Endothelial cell of umbilical vein (primary cell): Measurements from ENCODE around the gene PRR14. TPM values are rescaled to one million over a fixed set of nuclear protein-coding genes. Genes with fewer than 3 reads are reported as not detected.

Source experiments
- BruUV-seq: library from RNA; stranded (reverse); fragments of 400-500 nt; replicated peaks from 2 replicates; lab custom pipeline; 2021; lab: Mats Ljungman, UMichigan
- CTCF ChIA-PET: fragments of 300-600, 350-600 bp; sonication (Branson Sonifier 250); formaldehyde crosslinking; loops from one replicate; lab custom pipeline; 2021; ENCODE audit warnings: antibody characterized with exemption, inconsistent platforms; lab: Charles Lee
- POLR2A ChIA-PET: fragments of 300-600, 350-600 bp; sonication (Branson Sonifier 250); formaldehyde crosslinking; loops from one replicate; lab custom pipeline; 2021; ENCODE audit warnings: antibody characterized with exemption, inconsistent platforms; lab: Charles Lee
- DNase-seq: peaks from one replicate; pipeline ENCODE4 v3.0.0-alpha.2; 2011; ENCODE audit warnings: low read depth, low spot score
- FAIRE-seq: peaks from 2 replicates; lab custom pipeline; 2011; peaks lifted over from hg19 to GRCh38; lab: Jason Lieb, UNC
- H2AFZ ChIP-seq: 2 replicates; pipeline ENCODE4 v1.6.0; 2012; ENCODE audit warnings: low read depth, low read length, control low read depth, inconsistent platforms
- H3K27ac ChIP-seq: 2 replicates; pipeline ENCODE4 v1.5.1; 2011; ENCODE audit warnings: low read depth, mild to moderate bottlenecking, control low read depth, low read length, moderate library complexity; ENCODE audit not compliant: insufficient read depth
- H3K27me3 ChIP-seq, 2 experiments: 2 replicates each; pipeline versions ENCODE4 v1.6.0 to v1.6.1; 2011; ENCODE audit warnings: low read length in 2 of 2, mixed read lengths in 1 of 2; ENCODE audit not compliant: control insufficient read depth in 2 of 2, insufficient read depth in 2 of 2
- H3K36me3 ChIP-seq, 2 experiments: 2 replicates in 1 of 2; 3 replicates in 1 of 2; pipeline ENCODE4 v1.5.1; 2011; ENCODE audit warnings: low read length in 2 of 2, mild to moderate bottlenecking in 1 of 2, moderate library complexity in 1 of 2; ENCODE audit not compliant: control insufficient read depth in 2 of 2, insufficient read depth in 2 of 2; ENCODE audit errors: extremely low read depth in 1 of 2
- H3K4me1 ChIP-seq: 3 replicates; pipeline ENCODE4 v1.5.1; 2011; ENCODE audit warnings: mild to moderate bottlenecking, low read length; ENCODE audit not compliant: control insufficient read depth, insufficient read depth; ENCODE audit errors: extremely low read depth
- H3K4me2 ChIP-seq: 2 replicates; pipeline ENCODE4 v1.6.1; 2011; ENCODE audit warnings: low read length, control low read depth, mixed read lengths; ENCODE audit not compliant: insufficient read depth
- H3K4me3 ChIP-seq, 3 experiments: fragments of 200-600 bp in 1 of 3; sonication (generic), shearing (Covaris generic) in 1 of 3; replicated peaks in 1 of 3; 2 replicates each; pipeline ENCODE4 v1.5.1; 2011 to 2016; ENCODE audit warnings: control low read depth in 3 of 3, low read length in 3 of 3, mild to moderate bottlenecking in 2 of 3, inconsistent platforms in 1 of 3, low read depth in 1 of 3, moderate library complexity in 1 of 3; ENCODE audit not compliant: insufficient read depth in 1 of 3
- H3K79me2 ChIP-seq: 2 replicates; pipeline ENCODE4 v1.6.0; 2012; ENCODE audit warnings: low read length, inconsistent platforms; ENCODE audit not compliant: control insufficient read depth, insufficient read depth
- H3K9ac ChIP-seq: replicated peaks from 2 replicates; pipeline ENCODE3; 2011; ENCODE audit warnings: low read length, control low read depth; ENCODE audit not compliant: insufficient read depth; ENCODE audit errors: extremely low read depth
- H3K9me1 ChIP-seq: replicated peaks from 3 replicates; pipeline ENCODE4 v1.6.0; 2011; ENCODE audit warnings: mild to moderate bottlenecking, low read length; ENCODE audit not compliant: control insufficient read depth, insufficient read depth; ENCODE audit errors: extremely low read depth
- H3K9me3 ChIP-seq: replicated peaks from 2 replicates; pipeline ENCODE4 v1.5.1; 2012; ENCODE audit warnings: low read length, inconsistent platforms; ENCODE audit not compliant: control insufficient read depth, insufficient read depth
- H4K20me1 ChIP-seq: replicated peaks from 2 replicates; pipeline ENCODE3; 2011; ENCODE audit warnings: mild to moderate bottlenecking, low read length; ENCODE audit not compliant: control insufficient read depth, insufficient read depth; ENCODE audit errors: extremely low read depth
- EZH2 ChIP-seq: IDR thresholded peaks from 2 replicates; pipeline ENCODE4 v1.6.1; 2012; ENCODE audit warnings: borderline replicate concordance, low read depth, mild to moderate bottlenecking, moderate library complexity, low read length, inconsistent platforms; ENCODE audit not compliant: severe bottlenecking
- FOS ChIP-seq: IDR thresholded peaks from 2 replicates; pipeline ENCODE4 v1.6.1; 2011; ENCODE audit warnings: mild to moderate bottlenecking, low read length, moderate library complexity, borderline replicate concordance; ENCODE audit not compliant: insufficient read depth
- GATA2 ChIP-seq: IDR thresholded peaks from 2 replicates; pipeline ENCODE4 v1.7.0; 2011; ENCODE audit warnings: low read depth, mild to moderate bottlenecking, moderate library complexity, mixed read lengths, low read length; ENCODE audit not compliant: insufficient read length, insufficient read depth
- JUN ChIP-seq: IDR thresholded peaks from 2 replicates; pipeline ENCODE4 v1.6.1; 2011; ENCODE audit warnings: borderline replicate concordance, low read depth; ENCODE audit not compliant: insufficient read length, insufficient read depth
- MYC ChIP-seq: IDR thresholded peaks from one replicate; pipeline ENCODE4 v1.6.1; 2011; ENCODE audit warnings: mild to moderate bottlenecking, low read depth, low read length
- POLR2A ChIP-seq: IDR thresholded peaks from 2 replicates; pipeline ENCODE4 v1.6.1; 2012; ENCODE audit warnings: low read depth, mild to moderate bottlenecking, control low read depth, low read length
- POLR2AphosphoS5 ChIP-seq: IDR thresholded peaks from 2 replicates; pipeline ENCODE4 v1.6.1; 2012; ENCODE audit warnings: low read depth, mild to moderate bottlenecking, control low read depth, low read length, moderate library complexity; ENCODE audit not compliant: insufficient read depth
- dilution Hi-C: fragments of 300-500 bp; cut with MboI; formaldehyde crosslinking; loops from one replicate; pipeline ENCODE4 v1.15.0; 2019; ENCODE audit warnings: low sequenced_read_pairs; ENCODE audit not compliant: extremely low pct_ligation_motif_present
- intact Hi-C: fragments of 100-400 bp; cut with micrococcal nuclease; formaldehyde crosslinking; loops from one replicate; pipeline ENCODE4 v1.10.0; 2022
- polyA plus RNA-seq, 4 experiments: library from polyadenylated mRNA; depleted of rRNA in 3 of 4; stranded (reverse) in 3 of 4; unstranded in 1 of 4; fragments of >200 nt; gene quantifications; 2 replicates each; pipeline versions ENCODE4 v1.2.1 to v1.2.3, GENCODE V29; 2011 to 2012; ENCODE audit warnings: missing spikeins in 1 of 4
- total RNA-seq: library from RNA; stranded (reverse); gene quantifications from 2 replicates; pipeline ENCODE4 v1.2.3, GENCODE V29; 2021
- TF ChIP-seq, protein P1 (sequence below), 2 donors: IDR thresholded peaks; 1 replicate in 1 of 2; 2 replicates in 1 of 2; pipeline ENCODE4 v1.5.1; 2011; ENCODE audit warnings: low read length in 2 of 2, mild to moderate bottlenecking in 2 of 2, moderate library complexity in 2 of 2, control low read depth in 1 of 2, inconsistent platforms in 1 of 2, low read depth in 1 of 2; ENCODE audit not compliant: insufficient read depth in 1 of 2; ENCODE audit errors: extremely low read depth in 1 of 2
- TF ChIP-seq, protein P2 (sequence below): IDR thresholded peaks from 2 replicates; pipeline ENCODE4 v1.6.1; 2011; ENCODE audit not compliant: insufficient read depth, insufficient read length

PRR14 gene
- total and polyA plus RNA-seq, 2 donors (not counting 3 experiments of a cell fraction or from before 2014, with no cell fraction given), result 17.0 to 70.0 TPM

DNA sequence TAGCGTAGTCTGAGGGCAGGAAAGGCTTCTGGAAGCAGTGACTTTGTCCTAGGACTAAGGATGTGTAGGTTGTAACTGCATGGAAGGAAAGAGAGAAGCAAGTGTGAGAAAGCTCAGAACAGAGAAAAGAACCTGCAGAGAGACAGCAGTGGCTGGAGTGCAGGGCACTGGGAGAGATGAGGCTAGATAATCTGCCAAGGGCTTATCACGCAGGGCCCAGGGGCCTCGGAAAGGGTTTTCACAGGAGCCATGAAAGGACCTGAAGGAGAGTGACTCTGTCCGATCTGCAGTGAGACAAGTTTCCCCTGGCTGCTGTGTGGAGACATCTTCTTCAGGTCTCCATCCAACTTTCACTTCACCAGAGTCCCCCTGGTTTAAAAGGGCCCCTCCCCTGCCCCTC lies 41.1 kb downstream of the PRR14 start:
- no peak overlapping the region for H3K4me3 ChIP-seq
- dilution Hi-C loops, result no loop called here
- no peak overlapping the region for H3K27ac ChIP-seq
- H3K36me3 ChIP-seq, result no peaks in the 10 kb centered on the region
- FAIRE-seq, result no peak
- H3K9me1 ChIP-seq, result no peaks in the 10 kb centered on the region
- no peak overlapping the region for H3K4me2 ChIP-seq
- POLR2A ChIA-PET, result no interaction called here
- no TSS peak for BruUV-seq
- H3K4me1 ChIP-seq, result peaks cover 5% of the 10 kb centered on the region
- no peak for TF ChIP-seq FOS
- no peaks in the 10 kb centered on the region for H3K79me2 ChIP-seq
- no peaks in the 10 kb centered on the region for H3K9me3 ChIP-seq
- CTCF ChIA-PET, result interaction anchor here (3.3 kb wide), 1 partner anchor 41 kb away, joined by 21 read pairs; the partner anchor contains the start of gene PRR14
- peaks cover 0 to 3% of the 10 kb centered on the region in 2 experiments for H3K27me3 ChIP-seq
- H3K9ac ChIP-seq, result no peak overlapping the region
- no peaks in the 10 kb centered on the region for H4K20me1 ChIP-seq
- DNase-seq, result no peak
- no peak overlapping the region for H2AFZ ChIP-seq
- intact Hi-C loops, result loop anchor here (5.0 kb wide), 1 partner anchor 245 kb away; the partner anchor contains the start of gene SEPHS2

DNA sequence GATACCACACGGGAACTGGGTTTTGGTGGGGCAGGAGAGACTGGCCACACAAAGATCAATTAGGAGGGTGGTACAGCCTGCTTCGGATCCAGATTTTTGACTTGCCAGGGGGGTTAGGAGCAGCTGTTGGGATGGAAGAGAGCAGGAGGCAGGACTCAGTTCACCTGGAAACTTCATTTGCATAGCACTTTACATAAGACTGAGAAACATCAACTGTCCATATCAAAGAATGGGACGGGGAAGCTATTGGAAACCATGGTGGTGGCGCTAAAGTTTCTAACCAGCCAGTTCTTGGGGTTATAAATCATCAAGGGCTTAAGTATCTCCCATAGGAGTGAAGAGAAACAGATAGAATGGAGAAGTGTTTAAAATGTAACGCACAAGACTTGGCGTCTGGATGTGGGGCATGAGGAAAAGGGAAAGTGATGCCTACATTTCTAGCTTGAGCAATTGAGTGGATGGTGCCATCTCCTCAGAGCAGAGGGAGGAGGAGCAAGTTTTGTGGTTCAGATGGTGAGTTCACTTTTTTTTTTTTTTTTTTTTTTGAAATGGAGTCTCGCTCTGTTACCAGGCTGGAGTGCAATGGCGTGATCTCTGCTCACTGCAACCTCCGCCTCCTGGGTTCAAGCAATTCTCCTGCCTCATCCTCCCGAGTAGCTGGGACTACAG lies 41.8 kb downstream of the PRR14 start:
- Histone ChIP-seq H3K4me3 (no peak overlapping the region), H3K4me2 (no peak overlapping the region), H2AFZ (no peak overlapping the region), H4K20me1 (no peaks in the 10 kb centered on the region), H3K4me1 (peaks cover 8% of the 10 kb centered on the region), H3K27me3 (peaks cover 0 to 3% of the 10 kb centered on the region in 2 experiments), H3K9me3 (no peaks in the 10 kb centered on the region), H3K9me1 (no peaks in the 10 kb centered on the region), H3K36me3 (no peaks in the 10 kb centered on the region), H3K79me2 (no peaks in the 10 kb centered on the region), H3K9ac (no peak overlapping the region), H3K27ac (no peak overlapping the region)
- TF ChIP-seq FOS, result no peak
- no peak for TF ChIP-seq POLR2AphosphoS5
- TF ChIP-seq GATA2, result no peak
- TF ChIP-seq, protein P1, sequence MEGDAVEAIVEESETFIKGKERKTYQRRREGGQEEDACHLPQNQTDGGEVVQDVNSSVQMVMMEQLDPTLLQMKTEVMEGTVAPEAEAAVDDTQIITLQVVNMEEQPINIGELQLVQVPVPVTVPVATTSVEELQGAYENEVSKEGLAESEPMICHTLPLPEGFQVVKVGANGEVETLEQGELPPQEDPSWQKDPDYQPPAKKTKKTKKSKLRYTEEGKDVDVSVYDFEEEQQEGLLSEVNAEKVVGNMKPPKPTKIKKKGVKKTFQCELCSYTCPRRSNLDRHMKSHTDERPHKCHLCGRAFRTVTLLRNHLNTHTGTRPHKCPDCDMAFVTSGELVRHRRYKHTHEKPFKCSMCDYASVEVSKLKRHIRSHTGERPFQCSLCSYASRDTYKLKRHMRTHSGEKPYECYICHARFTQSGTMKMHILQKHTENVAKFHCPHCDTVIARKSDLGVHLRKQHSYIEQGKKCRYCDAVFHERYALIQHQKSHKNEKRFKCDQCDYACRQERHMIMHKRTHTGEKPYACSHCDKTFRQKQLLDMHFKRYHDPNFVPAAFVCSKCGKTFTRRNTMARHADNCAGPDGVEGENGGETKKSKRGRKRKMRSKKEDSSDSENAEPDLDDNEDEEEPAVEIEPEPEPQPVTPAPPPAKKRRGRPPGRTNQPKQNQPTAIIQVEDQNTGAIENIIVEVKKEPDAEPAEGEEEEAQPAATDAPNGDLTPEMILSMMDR (IDR thresholded peaks at IDR 0.05; ENCODE audit: extremely low read depth in 1 of 2, insufficient read depth in 1 of 2, low read depth in 1 of 2, low read length in 2 of 2), result no peak
- no peak for TF ChIP-seq JUN
- TF ChIP-seq POLR2A, result no peak
- no peak for TF ChIP-seq MYC
- TF ChIP-seq, protein P2, sequence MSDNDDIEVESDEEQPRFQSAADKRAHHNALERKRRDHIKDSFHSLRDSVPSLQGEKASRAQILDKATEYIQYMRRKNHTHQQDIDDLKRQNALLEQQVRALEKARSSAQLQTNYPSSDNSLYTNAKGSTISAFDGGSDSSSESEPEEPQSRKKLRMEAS, result no peak
- no peak for TF ChIP-seq EZH2
- dilution Hi-C loops, result no loop called here
- BruUV-seq, result no TSS peak
- ChIA-PET POLR2A (interaction anchor here (0.7 kb wide), 1 partner anchor 32 kb away, joined by 4 read pairs; no protein-coding TSS in a partner anchor), CTCF (interaction anchor here (1.9 to 3.3 kb wide), 5 partner anchors 14 to 77 kb away, joined by 5 to 24 read pairs (median 19); partner anchors contain the start of gene PRR14)
- intact Hi-C loops, result loop anchor here (5.0 kb wide), 1 partner anchor 245 kb away; the partner anchor contains the start of gene SEPHS2
- FAIRE-seq (no peak), DNase-seq (no peak)
